Parathyroid adenoma (tissue), 2 donors: Measurements from ENCODE around the gene MAGI2.
"Not testable (repeated sequence)": the region's sequence is repeated elsewhere in the genome, so short reads cannot be mapped to it uniquely, and the experiment has no call there.

ENCODE experiments used
- H2AFZ ChIP-seq: fragments of 300-600 bp; sonication (generic); one replicate; pipeline ENCODE4 v1.7.0; 2017; ENCODE audit warnings: antibody characterized with exemption, mild to moderate bottlenecking
- H3K27ac ChIP-seq: fragments of 300-600 bp; sonication (generic); one replicate; pipeline ENCODE4 v1.7.0; 2017
- H3K27me3 ChIP-seq: fragments of 300-600 bp; sonication (generic); one replicate; pipeline ENCODE4 v1.7.0; 2017; ENCODE audit warnings: low read length; ENCODE audit not compliant: control insufficient read depth, insufficient read depth
- H3K36me3 ChIP-seq: fragments of 300-600 bp; sonication (generic); one replicate; pipeline ENCODE4 v1.7.0; 2017; ENCODE audit warnings: low read length; ENCODE audit not compliant: control insufficient read depth, insufficient read depth
- H3K4me1 ChIP-seq: fragments of 300-600 bp; sonication (generic); one replicate; pipeline ENCODE4 v1.7.0; 2017; ENCODE audit warnings: control low read depth
- H3K4me2 ChIP-seq: fragments of 300-600 bp; sonication (generic); one replicate; pipeline ENCODE4 v1.7.0; 2017; ENCODE audit warnings: low read length
- H3K4me3 ChIP-seq: fragments of 300-600 bp; sonication (generic); one replicate; pipeline ENCODE4 v1.7.0; 2017; ENCODE audit warnings: low read depth, low read length
- H3K79me2 ChIP-seq: fragments of 300-600 bp; sonication (generic); one replicate; pipeline ENCODE4 v1.7.0; 2017; ENCODE audit warnings: control low read depth
- H3K9ac ChIP-seq: fragments of 300-600 bp; sonication (generic); one replicate; pipeline ENCODE4 v1.7.0; 2017; ENCODE audit warnings: mild to moderate bottlenecking
- H3K9me3 ChIP-seq: fragments of 300-600 bp; sonication (generic); one replicate; pipeline ENCODE4 v1.7.0; 2017; ENCODE audit warnings: low read length; ENCODE audit not compliant: control insufficient read depth
- TF ChIP-seq, protein P1 (sequence below): fragments of 300-600 bp; sonication (generic); IDR thresholded peaks from one replicate; pipeline ENCODE4 v1.7.0; 2017; ENCODE audit warnings: antibody characterized with exemption, mild to moderate bottlenecking
- donor health status: primary hyperparathyroidism.

The MAGI2 gene

GRCh38 chr7:78247910-78248689, 1205.4 kb downstream of the MAGI2 start:
- Histone ChIP-seq H3K79me2 (no peaks in the 10 kb centered on the region), H3K27ac (no peak overlapping the region), H3K36me3 (no peaks in the 10 kb centered on the region), H3K4me2 (no peak overlapping the region), H3K27me3 (no peaks in the 10 kb centered on the region), H3K4me3 (no peak overlapping the region), H3K9me3 (no peaks in the 10 kb centered on the region), H2AFZ (no peak overlapping the region), H3K9ac (no peak overlapping the region), H3K4me1 (no peaks in the 10 kb centered on the region)
- TF ChIP-seq, protein P1, sequence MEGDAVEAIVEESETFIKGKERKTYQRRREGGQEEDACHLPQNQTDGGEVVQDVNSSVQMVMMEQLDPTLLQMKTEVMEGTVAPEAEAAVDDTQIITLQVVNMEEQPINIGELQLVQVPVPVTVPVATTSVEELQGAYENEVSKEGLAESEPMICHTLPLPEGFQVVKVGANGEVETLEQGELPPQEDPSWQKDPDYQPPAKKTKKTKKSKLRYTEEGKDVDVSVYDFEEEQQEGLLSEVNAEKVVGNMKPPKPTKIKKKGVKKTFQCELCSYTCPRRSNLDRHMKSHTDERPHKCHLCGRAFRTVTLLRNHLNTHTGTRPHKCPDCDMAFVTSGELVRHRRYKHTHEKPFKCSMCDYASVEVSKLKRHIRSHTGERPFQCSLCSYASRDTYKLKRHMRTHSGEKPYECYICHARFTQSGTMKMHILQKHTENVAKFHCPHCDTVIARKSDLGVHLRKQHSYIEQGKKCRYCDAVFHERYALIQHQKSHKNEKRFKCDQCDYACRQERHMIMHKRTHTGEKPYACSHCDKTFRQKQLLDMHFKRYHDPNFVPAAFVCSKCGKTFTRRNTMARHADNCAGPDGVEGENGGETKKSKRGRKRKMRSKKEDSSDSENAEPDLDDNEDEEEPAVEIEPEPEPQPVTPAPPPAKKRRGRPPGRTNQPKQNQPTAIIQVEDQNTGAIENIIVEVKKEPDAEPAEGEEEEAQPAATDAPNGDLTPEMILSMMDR = no peak

DNA sequence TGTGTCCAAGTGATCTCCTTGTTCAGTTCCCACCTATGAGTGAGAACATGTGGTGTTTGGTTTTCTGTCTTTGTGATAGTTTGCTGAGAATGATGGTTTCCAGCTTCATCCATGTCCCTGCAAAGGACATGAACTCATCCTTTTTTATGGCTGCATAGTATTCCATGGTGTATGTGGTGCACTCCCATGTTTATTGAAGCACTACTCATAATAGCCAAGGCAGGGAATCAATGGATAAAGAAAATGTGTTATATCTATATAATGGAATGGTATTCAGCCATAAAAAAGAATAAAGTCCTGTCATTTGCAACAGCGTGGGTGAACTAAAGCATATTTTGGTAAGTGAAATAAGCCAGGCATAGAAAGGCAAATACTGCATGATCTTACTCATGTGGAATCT, 1213.3 kb downstream of the MAGI2 start:
- not testable (repeated sequence) for H2AFZ ChIP-seq, H3K4me2 ChIP-seq, H3K79me2 ChIP-seq, H3K9me3 ChIP-seq, H3K4me1 ChIP-seq, H3K36me3 ChIP-seq, H3K4me3 ChIP-seq, H3K27ac ChIP-seq, H3K9ac ChIP-seq, H3K27me3 ChIP-seq

- H3K27ac ChIP-seq = no peak overlapping the region
- H3K4me3 ChIP-seq = no peak overlapping the region
- H3K4me1 ChIP-seq = no peaks in the 10 kb centered on the region
- H3K79me2 ChIP-seq = no peaks in the 10 kb centered on the region
- H3K9me3 ChIP-seq = no peaks in the 10 kb centered on the region
- H3K4me2 ChIP-seq = no peak overlapping the region
- H3K27me3 ChIP-seq = no peaks in the 10 kb centered on the region
- no peak overlapping the region for H3K9ac ChIP-seq
- TF ChIP-seq, protein P1 = no peak
- H3K36me3 ChIP-seq = no peaks in the 10 kb centered on the region
- H2AFZ ChIP-seq = no peak overlapping the region
Observed at GRCh38 chr7:78234634-78235033, 1218.8 kb downstream of the MAGI2 start.

DNA sequence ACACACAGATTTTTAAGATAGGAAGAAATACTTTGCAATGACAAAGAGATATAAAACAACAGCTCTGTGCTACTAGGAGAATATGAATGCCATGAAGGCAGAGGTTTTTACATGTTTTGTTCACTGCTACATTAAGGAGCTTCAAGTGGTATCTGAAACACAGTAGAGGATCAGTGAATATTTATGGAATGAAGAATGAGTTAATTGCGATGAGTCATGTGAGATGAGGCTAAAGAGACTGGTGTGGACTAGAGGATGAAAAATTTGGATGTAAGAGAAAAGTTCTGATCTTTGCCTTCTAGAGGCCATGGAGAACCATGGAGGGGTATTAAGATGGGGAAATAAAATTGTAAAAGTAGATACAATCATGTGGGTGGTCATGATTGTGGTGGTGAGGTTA, 1220.7 kb downstream of the MAGI2 start:
- no peaks in the 10 kb centered on the region for H3K79me2 ChIP-seq

DNA sequence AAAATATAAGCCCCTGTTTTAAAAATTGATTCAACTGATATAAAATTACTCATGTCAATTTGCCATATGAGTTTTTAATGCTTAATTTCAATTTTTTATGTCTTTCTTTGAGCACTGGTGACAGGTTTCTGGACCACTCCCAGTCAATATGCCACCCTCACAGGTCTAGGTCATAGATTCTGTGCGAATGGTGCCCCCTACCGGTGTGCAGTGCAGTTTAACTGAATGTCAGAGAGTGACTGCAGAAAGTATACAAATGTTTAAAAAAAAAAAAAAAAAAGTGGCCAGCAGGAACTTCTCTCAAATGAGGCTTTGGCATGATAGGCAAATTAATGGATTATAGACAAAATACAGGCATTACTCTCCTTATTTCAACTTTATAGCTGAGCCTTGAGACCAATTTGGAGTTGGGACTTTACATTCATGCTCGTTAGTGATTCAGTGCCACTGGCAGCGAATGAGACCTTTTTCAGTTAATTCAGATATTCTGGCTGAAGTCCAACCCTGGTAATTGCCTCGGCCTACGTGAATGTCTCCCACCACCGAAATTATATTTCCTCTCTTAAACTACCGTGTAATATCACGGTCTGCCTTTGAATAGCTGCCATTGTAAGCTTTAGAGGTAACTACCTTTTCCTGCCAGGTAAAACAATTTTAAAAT, 1227.3 kb downstream of the MAGI2 start:
- H3K4me1 ChIP-seq = no peaks in the 10 kb centered on the region
- H3K79me2 ChIP-seq = no peaks in the 10 kb centered on the region
- no peak overlapping the region for H2AFZ ChIP-seq
- no peak overlapping the region for H3K4me3 ChIP-seq
- H3K9me3 ChIP-seq = no peaks in the 10 kb centered on the region
- TF ChIP-seq, protein P1 = no peak
- no peaks in the 10 kb centered on the region for H3K36me3 ChIP-seq
- H3K4me2 ChIP-seq = no peak overlapping the region
- no peak overlapping the region for H3K27ac ChIP-seq
- H3K27me3 ChIP-seq = no peaks in the 10 kb centered on the region
- no peak overlapping the region for H3K9ac ChIP-seq

More for the DNA sequence above, 1220.7 kb downstream of the MAGI2 start:
- Histone ChIP-seq H3K36me3 (no peaks in the 10 kb centered on the region), H3K27me3 (no peaks in the 10 kb centered on the region), H2AFZ (no peak overlapping the region), H3K27ac (no peak overlapping the region), H3K9ac (no peak overlapping the region), H3K4me1 (no peaks in the 10 kb centered on the region), H3K9me3 (no peaks in the 10 kb centered on the region), H3K4me2 (no peak overlapping the region), H3K4me3 (no peak overlapping the region)
- TF ChIP-seq, protein P1 = no peak
